Mesenchymal stem cell (in vitro differentiated cells and primary cell): ENCODE data around the gene GRAMD4.

Experiments
- DNase-seq: peaks from one replicate; pipeline ENCODE4 v3.0.0-alpha.2; 2013
- H2AFZ ChIP-seq: one replicate; pipeline ENCODE4 v1.6.1; 2013; ENCODE audit warnings: low read depth, mild to moderate bottlenecking, control low read depth, inconsistent platforms, low read length, moderate library complexity
- H2AK5ac ChIP-seq: 2 replicates; pipeline ENCODE4 v1.6.1; 2013; ENCODE audit warnings: low read length, moderate library complexity, mild to moderate bottlenecking, inconsistent platforms; ENCODE audit not compliant: severe bottlenecking
- H2BK120ac ChIP-seq: one replicate; pipeline ENCODE4 v1.6.1; 2013; ENCODE audit warnings: low read depth, mild to moderate bottlenecking, inconsistent platforms, low read length, moderate library complexity
- H2BK12ac ChIP-seq, 2 experiments: one replicate each; pipeline ENCODE4 v1.6.1; 2013; ENCODE audit warnings: inconsistent platforms in 2 of 2, low read length in 2 of 2, mild to moderate bottlenecking in 2 of 2, moderate library complexity in 2 of 2, control low read depth in 1 of 2
- H2BK15ac ChIP-seq: one replicate; pipeline ENCODE4 v1.6.1; 2013; ENCODE audit warnings: mild to moderate bottlenecking, low read depth, inconsistent platforms; ENCODE audit not compliant: poor library complexity, severe bottlenecking
- H2BK5ac ChIP-seq: 2 replicates; pipeline ENCODE4 v1.6.1; 2013; ENCODE audit warnings: low read depth, mild to moderate bottlenecking, low read length, control low read depth, inconsistent platforms; ENCODE audit not compliant: poor library complexity, severe bottlenecking
- H3K14ac ChIP-seq, 2 experiments: one replicate each; pipeline ENCODE4 v1.6.1; 2013; ENCODE audit warnings: inconsistent platforms in 2 of 2, low read length in 2 of 2, control low read depth in 1 of 2, mild to moderate bottlenecking in 1 of 2, moderate library complexity in 1 of 2
- H3K18ac ChIP-seq, 2 experiments: one replicate each; pipeline ENCODE4 v1.6.1; 2013; ENCODE audit warnings: inconsistent platforms in 2 of 2, low read length in 2 of 2, control low read depth in 1 of 2, low read depth in 1 of 2, mild to moderate bottlenecking in 1 of 2
- H3K23ac ChIP-seq, 2 experiments: one replicate each; pipeline ENCODE4 v1.6.1; 2013; ENCODE audit warnings: inconsistent platforms in 2 of 2, low read length in 2 of 2, mild to moderate bottlenecking in 2 of 2, moderate library complexity in 2 of 2, control low read depth in 1 of 2
- H3K27ac ChIP-seq: 2 replicates; pipeline ENCODE4 v1.5.1; 2013; ENCODE audit warnings: mild to moderate bottlenecking, moderate library complexity, low read length, control low read depth, inconsistent platforms; ENCODE audit not compliant: poor library complexity, severe bottlenecking
- H3K27me3 ChIP-seq, 2 experiments: 2 replicates each; pipeline versions ENCODE4 v1.6.1 to v1.7.0; 2013; ENCODE audit warnings: low read length in 2 of 2, mild to moderate bottlenecking in 2 of 2, moderate library complexity in 2 of 2, control low read depth in 1 of 2, inconsistent platforms in 1 of 2; ENCODE audit not compliant: control insufficient read depth in 1 of 2, insufficient read depth in 1 of 2
- H3K36me3 ChIP-seq, 2 experiments: 2 replicates each; pipeline versions ENCODE4 v1.6.1 to v1.7.0; 2013; ENCODE audit warnings: low read length in 2 of 2, control low read depth in 1 of 2, inconsistent platforms in 1 of 2, low read depth in 1 of 2, mild to moderate bottlenecking in 1 of 2; ENCODE audit not compliant: insufficient read depth in 2 of 2, control insufficient read depth in 1 of 2
- H3K4ac ChIP-seq, 2 experiments: one replicate each; pipeline ENCODE4 v1.6.1; 2013; ENCODE audit warnings: inconsistent platforms in 2 of 2, low read length in 2 of 2, mild to moderate bottlenecking in 2 of 2, moderate library complexity in 2 of 2, control low read depth in 1 of 2, low read depth in 1 of 2
- H3K4me1 ChIP-seq: 2 replicates; pipeline ENCODE4 v1.6.1; 2013; ENCODE audit warnings: low read depth, low read length, control low read depth; ENCODE audit not compliant: control insufficient read depth, insufficient read depth
- H3K4me2 ChIP-seq: 2 replicates; pipeline ENCODE4 v1.6.1; 2013; ENCODE audit warnings: low read length, mild to moderate bottlenecking, inconsistent platforms; ENCODE audit not compliant: poor library complexity, severe bottlenecking
- H3K4me3 ChIP-seq, 2 experiments: 2 replicates each; pipeline versions ENCODE4 v1.5.1 to v1.7.0; 2013; ENCODE audit warnings: low read length in 2 of 2, mild to moderate bottlenecking in 2 of 2, control low read depth in 1 of 2, low read depth in 1 of 2; ENCODE audit not compliant: insufficient read depth in 1 of 2
- H3K79me1 ChIP-seq: replicated peaks from 2 replicates; pipeline ENCODE4 v1.6.1; 2013; ENCODE audit warnings: mild to moderate bottlenecking, control low read depth, low read length, inconsistent platforms; ENCODE audit not compliant: poor library complexity, severe bottlenecking
- H3K9ac ChIP-seq: 2 replicates; pipeline ENCODE4 v1.7.0; 2013; ENCODE audit warnings: mild to moderate bottlenecking, low read length, moderate library complexity
- H3K9me3 ChIP-seq: 2 replicates; pipeline ENCODE4 v1.7.0; 2013; ENCODE audit warnings: mild to moderate bottlenecking, low read length; ENCODE audit not compliant: control insufficient read depth
- H4K8ac ChIP-seq: one replicate; pipeline ENCODE4 v1.6.1; 2013; ENCODE audit warnings: inconsistent platforms, mild to moderate bottlenecking, low read length, moderate library complexity
- H4K91ac ChIP-seq: one replicate; pipeline ENCODE4 v1.6.1; 2013; ENCODE audit warnings: mild to moderate bottlenecking, low read length, inconsistent platforms
- WGBS: methylation state at CpG from one replicate; pipeline ENCODE4 v1.1.7; 2013; ENCODE audit warnings: mixed read lengths; 5-methylcytosine and 5-hydroxymethylcytosine counted together

The GRAMD4 gene

GRCh38 chr22:46575911-46576555 is 44.2 kb upstream of the GRAMD4 start:
- Histone ChIP-seq H3K18ac (peak overlapping the region; percentile 55 to 74), H3K9ac (peak overlapping the region; percentile 65), H3K4me3 (peak overlapping the region; percentile 77), H3K4me2 (peak overlapping the region; percentile 82), H3K23ac (peak overlapping the region in 1 of 2 experiments; percentile 41), H2AK5ac (peak overlapping the region; percentile 13), H4K8ac (peak overlapping the region; percentile 92), H3K27ac (no peak overlapping the region), H3K9me3 (peaks cover 14% of the 10 kb centered on the region), H3K79me1 (peaks cover 8% of the 10 kb centered on the region), H3K4ac (peak overlapping the region; percentile 51 to 69), H2BK15ac (peak overlapping the region; percentile 78), H4K91ac (peak overlapping the region; percentile 85), H2AFZ (peak overlapping the region; percentile 84), H3K4me1 (peaks cover 41% of the 10 kb centered on the region), H3K14ac (peak overlapping the region in 1 of 2 experiments; percentile 86), H2BK12ac (no peak overlapping the region), H2BK5ac (no peak overlapping the region), H2BK120ac (peak overlapping the region; percentile 9), H3K36me3 (no peaks in the 10 kb centered on the region), H3K27me3 (peaks cover 0 to 7% of the 10 kb centered on the region in 2 experiments)
- 43% methylated on average over 9 of the region's 10 CpGs for WGBS
- no peak for DNase-seq

GRCh38 chr22:46576556-46577367 is 43.4 kb upstream of the GRAMD4 start:
- Histone ChIP-seq H2BK5ac (no peak overlapping the region), H4K8ac (peak overlapping the region; percentile 92), H2BK15ac (peak overlapping the region; percentile 78), H3K9me3 (peaks cover 6% of the 10 kb centered on the region), H2AK5ac (no peak overlapping the region), H2BK120ac (peak overlapping the region; percentile 46), H3K79me1 (peaks cover 15% of the 10 kb centered on the region), H3K4ac (peak overlapping the region; percentile 51 to 69), H3K4me1 (peaks cover 46% of the 10 kb centered on the region), H3K4me2 (peak overlapping the region; percentile 82), H2AFZ (peak overlapping the region; percentile 84), H3K27me3 (peaks cover 0 to 7% of the 10 kb centered on the region in 2 experiments), H3K4me3 (peak overlapping the region; percentile 77 to 88), H3K23ac (peak overlapping the region in 1 of 2 experiments; percentile 87), H4K91ac (peak overlapping the region; percentile 85), H2BK12ac (no peak overlapping the region), H3K18ac (peak overlapping the region; percentile 74 to 86), H3K9ac (peak overlapping the region; percentile 65), H3K36me3 (peaks cover 0 to under 1% of the 10 kb centered on the region in 2 experiments), H3K27ac (no peak overlapping the region), H3K14ac (peak overlapping the region in 1 of 2 experiments; percentile 86)
- peak; percentile 32 for DNase-seq
- WGBS, result under 1% methylated on average over 29 of the region's 142 CpGs

- H2BK15ac ChIP-seq, result peak overlapping the region; percentile 32
- peaks cover 0 to 4% of the 10 kb centered on the region in 2 experiments for H3K36me3 ChIP-seq
- H3K9me3 ChIP-seq, result no peaks in the 10 kb centered on the region
- H3K4ac ChIP-seq, result peak overlapping the region in 1 of 2 experiments; percentile 62
- no peak overlapping the region for H3K27ac ChIP-seq
- no peak overlapping the region for H2AK5ac ChIP-seq
- H2BK120ac ChIP-seq, result peak overlapping the region; percentile 46
- H2BK5ac ChIP-seq, result no peak overlapping the region
- 32% methylated on average over 23 of the region's 65 CpGs for whole genome bisulfite sequencing
- H2AFZ ChIP-seq, result peak overlapping the region; percentile 49
- H3K23ac ChIP-seq, result peak overlapping the region in 1 of 2 experiments; percentile 87
- DNase-seq, result no peak
- peak overlapping the region; percentile 42 to 86 for H3K18ac ChIP-seq
- H3K4me3 ChIP-seq, result peak overlapping the region; percentile 77 to 88
- H3K4me1 ChIP-seq, result peaks cover 51% of the 10 kb centered on the region
- H3K79me1 ChIP-seq, result peaks cover 20% of the 10 kb centered on the region
- peak overlapping the region; percentile 84 for H3K9ac ChIP-seq
- H3K27me3 ChIP-seq, result peaks cover 0 to 7% of the 10 kb centered on the region in 2 experiments
- H3K14ac ChIP-seq, result peak overlapping the region in 1 of 2 experiments; percentile 64
- peak overlapping the region; percentile 88 for H3K4me2 ChIP-seq
- H4K8ac ChIP-seq, result no peak overlapping the region
- H4K91ac ChIP-seq, result peak overlapping the region; percentile 59
- no peak overlapping the region for H2BK12ac ChIP-seq
Measured at GRCh38 chr22:46577368-46578249, 42.6 kb upstream of the GRAMD4 start.
